Measurements from ENCODE around the gene PGM5. TPM values are rescaled to one million over a fixed set of nuclear protein-coding genes. Genes with fewer than 3 reads are reported as not detected.

PGM5 gene
- 1.1 TPM in 1 of 2 replicates, not detected in the other for total RNA-seq

GRCh38 chr9:68356380-68357118 is at the start of gene PGM5:
Gene PGM5 (plus strand): TSS chr9:68356611. CDS start chr9:68357128, 517 bp downstream.

GRCh38 chr9:68540712-68541535 is 184.5 kb downstream of the PGM5 start, which contains the start of gene TMEM252:
Gene TMEM252 (minus strand): TSS chr9:68540883. CDS start chr9:68540814, 69 bp downstream.

Other genes starting within 250 kb of the PGM5 start
- gene ZNG1C, start 114.6 kb upstream of the PGM5 start, total RNA-seq, result 29.6 and 36.7 TPM in 2 replicates
- gene FOXD4L3, start 53.7 kb upstream of the PGM5 start, total RNA-seq, result 0.09 TPM in 1 of 2 replicates, not detected in the other
- gene TMEM252, start 184.3 kb downstream of the PGM5 start, total RNA-seq, result not detected in 2 replicates

All from endothelial cell of coronary artery (primary cell).